ENCODE measurements around the gene ABHD14A. TPM values are rescaled to one million over a fixed set of nuclear protein-coding genes. Genes with fewer than 3 reads are reported as not detected.

Gene ABHD14A
- polyA plus RNA-seq, 2 of the 4 experiments (the other 2 are of a cell fraction): 6.3 to 9.5 TPM

- TF ChIP-seq HMGXB4 (CRISPR knock-in tag; IDR thresholded peaks at IDR 0.05; ENCODE audit: borderline replicate concordance) (no peak), REST (IDR thresholded peaks at IDR 0.05) (no peak), HOXA7 (CRISPR knock-in tag; IDR thresholded peaks at IDR 0.05) (no peak), EP300 (IDR thresholded peaks at IDR 0.05) (no peak)
These were observed 28.7 kb upstream of the ABHD14A start (continued) for GRCh38 chr3:51945926-51946705.

DNA sequence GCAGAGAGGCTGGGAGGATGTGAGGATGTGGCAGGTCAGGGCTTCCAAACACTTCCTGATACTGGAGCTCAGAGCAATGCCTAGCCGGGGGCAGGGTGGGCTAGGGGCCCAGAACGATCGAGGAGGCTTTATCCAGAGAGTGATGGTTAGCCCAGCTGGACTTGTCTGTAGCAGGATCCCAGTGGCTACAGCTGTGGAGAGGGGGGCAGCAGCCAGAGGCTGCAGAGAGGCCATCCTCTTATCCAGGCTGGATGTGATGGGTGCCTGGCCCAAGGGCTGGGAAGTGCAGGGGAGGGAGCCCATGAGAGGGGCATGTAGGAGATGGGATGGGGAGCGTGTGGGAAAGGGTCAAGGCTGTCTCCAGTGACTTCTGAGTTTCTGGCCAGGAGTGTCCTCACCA lies 28.1 kb upstream of the ABHD14A start:
- POLR2A ChIA-PET: no interaction called here
- Histone ChIP-seq H3K4me2 (no peak overlapping the region), H3K4me3 (no peak overlapping the region), H3K9me3 (no peaks in the 10 kb centered on the region), H3K4me1 (peaks cover 13% of the 10 kb centered on the region), H3K27ac (no peak overlapping the region)
- 83% methylated on average over 3 of the region's 4 CpGs for WGBS (ENCODE audit: missing lambda C conversion rate)
- DNase-seq (ENCODE audit: low read depth in 1 of 2, low spot score in 1 of 2) (no peak), ATAC-seq (no peak), FAIRE-seq (no peak)
- no peak for TF ChIP-seq EHF (CRISPR knock-in tag; IDR thresholded peaks at IDR 0.05)
- no peak for TF ChIP-seq CBX2 (IDR thresholded peaks at IDR 0.05; ENCODE audit: borderline replicate concordance, low read depth)
- TF ChIP-seq NFE2L2 (conservative IDR thresholded peaks at IDR 0.05; ENCODE audit: low read length): no peak
- TF ChIP-seq NPAS2 (CRISPR knock-in tag; IDR thresholded peaks at IDR 0.05; ENCODE audit: borderline replicate concordance): no peak
- TF ChIP-seq HOXB13 (CRISPR knock-in tag; IDR thresholded peaks at IDR 0.05; ENCODE audit: low read depth): no peak
- no peak for TF ChIP-seq FOSL2 (IDR thresholded peaks at IDR 0.05)
- TF ChIP-seq FOSL2 (CRISPR knock-in tag; IDR thresholded peaks at IDR 0.05): no peak
- TF ChIP-seq TP53 (CRISPR knock-in tag; IDR thresholded peaks at IDR 0.05): no peak
- TF ChIP-seq HOXA7 (CRISPR knock-in tag; IDR thresholded peaks at IDR 0.05): no peak
- TF ChIP-seq RARB (CRISPR knock-in tag; IDR thresholded peaks at IDR 0.05): no peak
- TF ChIP-seq EHMT2 (IDR thresholded peaks at IDR 0.05; ENCODE audit: low read depth): no peak
- TF ChIP-seq, protein P1, sequence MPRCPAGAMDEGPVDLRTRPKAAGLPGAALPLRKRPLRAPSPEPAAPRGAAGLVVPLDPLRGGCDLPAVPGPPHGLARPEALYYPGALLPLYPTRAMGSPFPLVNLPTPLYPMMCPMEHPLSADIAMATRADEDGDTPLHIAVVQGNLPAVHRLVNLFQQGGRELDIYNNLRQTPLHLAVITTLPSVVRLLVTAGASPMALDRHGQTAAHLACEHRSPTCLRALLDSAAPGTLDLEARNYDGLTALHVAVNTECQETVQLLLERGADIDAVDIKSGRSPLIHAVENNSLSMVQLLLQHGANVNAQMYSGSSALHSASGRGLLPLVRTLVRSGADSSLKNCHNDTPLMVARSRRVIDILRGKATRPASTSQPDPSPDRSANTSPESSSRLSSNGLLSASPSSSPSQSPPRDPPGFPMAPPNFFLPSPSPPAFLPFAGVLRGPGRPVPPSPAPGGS (IDR thresholded peaks at IDR 0.05): no peak
- no peak for TF ChIP-seq TFCP2L1 (CRISPR knock-in tag; IDR thresholded peaks at IDR 0.05)
- no peak for TF ChIP-seq MAX (IDR thresholded peaks at IDR 0.05)
- TF ChIP-seq MAFK (IDR thresholded peaks at IDR 0.05; ENCODE audit: partially characterized antibody): no peak
- no peak for TF ChIP-seq PHF8 (IDR thresholded peaks at IDR 0.05; ENCODE audit: borderline replicate concordance, low read depth)
- TF ChIP-seq, protein P2, sequence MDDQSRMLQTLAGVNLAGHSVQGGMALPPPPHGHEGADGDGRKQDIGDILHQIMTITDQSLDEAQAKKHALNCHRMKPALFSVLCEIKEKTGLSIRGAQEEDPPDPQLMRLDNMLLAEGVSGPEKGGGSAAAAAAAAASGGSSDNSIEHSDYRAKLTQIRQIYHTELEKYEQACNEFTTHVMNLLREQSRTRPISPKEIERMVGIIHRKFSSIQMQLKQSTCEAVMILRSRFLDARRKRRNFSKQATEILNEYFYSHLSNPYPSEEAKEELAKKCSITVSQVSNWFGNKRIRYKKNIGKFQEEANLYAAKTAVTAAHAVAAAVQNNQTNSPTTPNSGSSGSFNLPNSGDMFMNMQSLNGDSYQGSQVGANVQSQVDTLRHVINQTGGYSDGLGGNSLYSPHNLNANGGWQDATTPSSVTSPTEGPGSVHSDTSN (IDR thresholded peaks at IDR 0.05): no peak
- TF ChIP-seq E2F6 (IDR thresholded peaks at IDR 0.05; ENCODE audit: borderline replicate concordance, low read depth): no peak
- no peak for TF ChIP-seq HMGXB4 (CRISPR knock-in tag; IDR thresholded peaks at IDR 0.05; ENCODE audit: borderline replicate concordance)
- CTCF ChIA-PET: interaction anchor here (1.4 to 5.9 kb wide), 2 partner anchors 8 to 27 kb away, joined by 4 to 59 read pairs; partner anchors contain the start of genes ABHD14A, ABHD14B and GPR62
